ENCODE measurements around the gene TUBA4A.
A peak's percentile ranks its signal among the peaks of the same experiment; 100 is the strongest.
"Not testable (repeated sequence)": the region's sequence is repeated elsewhere in the genome, so short reads cannot be mapped to it uniquely, and the experiment has no call there.

TUBA4A gene

GRCh38 chr2:219266886-219267285 lies 13.2 kb upstream of the TUBA4A start:
- no peak overlapping the region for H3K4me3 ChIP-seq (ENCODE audit: low read length)

GRCh38 chr2:219266232-219266631 lies 12.5 kb upstream of the TUBA4A start:
- H3K4me3 ChIP-seq (ENCODE audit: low read length): no peak overlapping the region
- TF ChIP-seq ZNF274 (IDR thresholded peaks at IDR 0.05; ENCODE audit: low read depth, low read length): no peak

More at GRCh38 chr2:219266886-219267285, 13.2 kb upstream of the TUBA4A start:
- no peak for TF ChIP-seq ZNF274 (IDR thresholded peaks at IDR 0.05; ENCODE audit: low read depth, low read length)

- H3K4me3 ChIP-seq (ENCODE audit: low read length): no peak overlapping the region
- no peak for TF ChIP-seq ZNF274 (IDR thresholded peaks at IDR 0.05; ENCODE audit: low read depth, low read length)
These were observed 7.5 kb upstream of the TUBA4A start for GRCh38 chr2:219261024-219261855.

GRCh38 chr2:219258942-219259341 lies 5.2 kb upstream of the TUBA4A start:
- H3K4me3 ChIP-seq (ENCODE audit: low read length): not testable (repeated sequence)

GRCh38 chr2:219254590-219255201 lies 978 bp upstream of the TUBA4A start:
- H3K4me3 ChIP-seq (ENCODE audit: low read length): peak overlapping the region; percentile 66; the same call in 1 of the 2 replicates

GRCh38 chr2:219252900-219253752 lies 592 bp downstream of the TUBA4A start, which contains the start of gene TUBA4B:
Gene TUBA4B (plus strand): TSS chr2:219253243. CDS start chr2:219253408, 165 bp downstream.
- H3K4me3 ChIP-seq (ENCODE audit: low read length): peak within 1 kb of the TSS; percentile 66
- TF ChIP-seq ZNF274 (IDR thresholded peaks at IDR 0.05; ENCODE audit: low read depth, low read length): no peak

More at GRCh38 chr2:219254590-219255201, 978 bp upstream of the TUBA4A start:
- TF ChIP-seq ZNF274 (IDR thresholded peaks at IDR 0.05; ENCODE audit: low read depth, low read length): no peak

GRCh38 chr2:219252570-219252899 lies 1.2 kb downstream of the TUBA4A start:
- H3K4me3 ChIP-seq (ENCODE audit: low read length): peak overlapping the region; percentile 66; the same call in 1 of the 2 replicates
- TF ChIP-seq ZNF274 (IDR thresholded peaks at IDR 0.05; ENCODE audit: low read depth, low read length): no peak

GRCh38 chr2:219252084-219252483 lies 1.6 kb downstream of the TUBA4A start:
- no peak for TF ChIP-seq ZNF274 (IDR thresholded peaks at IDR 0.05; ENCODE audit: low read depth, low read length)
- peak overlapping the region; percentile 66; the same call in 1 of the 2 replicates for H3K4me3 ChIP-seq (ENCODE audit: low read length)

GRCh38 chr2:219251656-219252055 lies 2.1 kb downstream of the TUBA4A start:
- H3K4me3 ChIP-seq (ENCODE audit: low read length): peak overlapping the region; percentile 66; the same call in 1 of the 2 replicates
- no peak for TF ChIP-seq ZNF274 (IDR thresholded peaks at IDR 0.05; ENCODE audit: low read depth, low read length)

GRCh38 chr2:219250049-219250781 lies 3.5 kb downstream of the TUBA4A start:
- TF ChIP-seq ZNF274 (IDR thresholded peaks at IDR 0.05; ENCODE audit: low read depth, low read length): no peak
- peak overlapping the region; percentile 52; the same call in 1 of the 2 replicates for H3K4me3 ChIP-seq (ENCODE audit: low read length)

- no peak for TF ChIP-seq ZNF274 (IDR thresholded peaks at IDR 0.05; ENCODE audit: low read depth, low read length)
- H3K4me3 ChIP-seq (ENCODE audit: low read length): peak overlapping the region; percentile 52; the same call in 1 of the 2 replicates
These were observed 4.3 kb downstream of the TUBA4A start for GRCh38 chr2:219249203-219249980.

GRCh38 chr2:219248845-219249202 lies 4.9 kb downstream of the TUBA4A start:
- TF ChIP-seq ZNF274 (IDR thresholded peaks at IDR 0.05; ENCODE audit: low read depth, low read length): no peak
- peak overlapping the region; percentile 52; the same call in 1 of the 2 replicates for H3K4me3 ChIP-seq (ENCODE audit: low read length)

Data from GM08714 (cell line).